ENCODE measurements around the gene HHIP. TPM values are rescaled to one million over a fixed set of nuclear protein-coding genes. Genes with fewer than 3 reads are reported as not detected.

The HHIP gene
- total RNA-seq, 1 donor from 2014 or later = 247 TPM

GRCh38 chr4:144715230-144715629 lies 69.3 kb downstream of the HHIP start:
- DNase-seq = no peak
- no peak overlapping the region for H3K4me3 ChIP-seq
- no peaks in the 10 kb centered on the region for H3K27me3 ChIP-seq
- H3K36me3 ChIP-seq = no peaks in the 10 kb centered on the region
- no peak for ATAC-seq
- TF ChIP-seq, protein P1, sequence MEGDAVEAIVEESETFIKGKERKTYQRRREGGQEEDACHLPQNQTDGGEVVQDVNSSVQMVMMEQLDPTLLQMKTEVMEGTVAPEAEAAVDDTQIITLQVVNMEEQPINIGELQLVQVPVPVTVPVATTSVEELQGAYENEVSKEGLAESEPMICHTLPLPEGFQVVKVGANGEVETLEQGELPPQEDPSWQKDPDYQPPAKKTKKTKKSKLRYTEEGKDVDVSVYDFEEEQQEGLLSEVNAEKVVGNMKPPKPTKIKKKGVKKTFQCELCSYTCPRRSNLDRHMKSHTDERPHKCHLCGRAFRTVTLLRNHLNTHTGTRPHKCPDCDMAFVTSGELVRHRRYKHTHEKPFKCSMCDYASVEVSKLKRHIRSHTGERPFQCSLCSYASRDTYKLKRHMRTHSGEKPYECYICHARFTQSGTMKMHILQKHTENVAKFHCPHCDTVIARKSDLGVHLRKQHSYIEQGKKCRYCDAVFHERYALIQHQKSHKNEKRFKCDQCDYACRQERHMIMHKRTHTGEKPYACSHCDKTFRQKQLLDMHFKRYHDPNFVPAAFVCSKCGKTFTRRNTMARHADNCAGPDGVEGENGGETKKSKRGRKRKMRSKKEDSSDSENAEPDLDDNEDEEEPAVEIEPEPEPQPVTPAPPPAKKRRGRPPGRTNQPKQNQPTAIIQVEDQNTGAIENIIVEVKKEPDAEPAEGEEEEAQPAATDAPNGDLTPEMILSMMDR (IDR thresholded peaks at IDR 0.05) = no peak
- no peaks in the 10 kb centered on the region for H3K9me3 ChIP-seq
- H3K27ac ChIP-seq = no peak overlapping the region
- intact Hi-C loops (cut with DNase I) = no loop called here
- no peaks in the 10 kb centered on the region for H3K4me1 ChIP-seq

DNA sequence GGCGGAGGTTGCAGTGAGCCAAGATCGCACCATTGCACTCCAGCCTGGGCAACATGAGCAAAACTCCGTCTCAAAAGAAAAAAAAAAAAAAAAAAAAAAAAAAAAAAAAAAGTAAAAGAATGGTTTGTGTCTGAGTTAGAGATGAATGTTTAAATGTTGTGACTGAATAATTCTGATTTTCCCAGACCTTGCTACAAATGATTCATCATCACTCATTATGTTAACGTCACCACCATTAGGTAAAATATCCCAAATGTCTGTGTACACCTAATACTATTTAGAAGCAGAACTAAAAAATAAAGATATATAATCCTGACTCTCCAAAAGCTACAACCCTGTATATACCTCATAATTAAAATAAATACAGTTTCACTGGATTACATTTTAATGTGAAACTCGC lies 70.8 kb downstream of the HHIP start:
- Histone ChIP-seq H3K9me3 (no peaks in the 10 kb centered on the region), H3K27me3 (no peaks in the 10 kb centered on the region), H3K4me3 (no peak overlapping the region), H3K36me3 (no peaks in the 10 kb centered on the region), H3K27ac (no peak overlapping the region), H3K4me1 (no peaks in the 10 kb centered on the region)
- TF ChIP-seq, protein P1 (IDR thresholded peaks at IDR 0.05) = no peak
- DNase-seq (no peak), ATAC-seq (no peak)
- intact Hi-C loops (cut with DNase I) = no loop called here

GRCh38 chr4:144718958-144719512 lies 73.1 kb downstream of the HHIP start:
- TF ChIP-seq, protein P1 (IDR thresholded peaks at IDR 0.05) = no peak
- DNase-seq = no peak
- Histone ChIP-seq H3K27ac (no peak overlapping the region), H3K4me3 (no peak overlapping the region), H3K27me3 (no peaks in the 10 kb centered on the region), H3K36me3 (peaks cover 3% of the 10 kb centered on the region), H3K4me1 (no peaks in the 10 kb centered on the region), H3K9me3 (no peaks in the 10 kb centered on the region)
- intact Hi-C loops (cut with DNase I) = no loop called here
- no peak for ATAC-seq

DNA sequence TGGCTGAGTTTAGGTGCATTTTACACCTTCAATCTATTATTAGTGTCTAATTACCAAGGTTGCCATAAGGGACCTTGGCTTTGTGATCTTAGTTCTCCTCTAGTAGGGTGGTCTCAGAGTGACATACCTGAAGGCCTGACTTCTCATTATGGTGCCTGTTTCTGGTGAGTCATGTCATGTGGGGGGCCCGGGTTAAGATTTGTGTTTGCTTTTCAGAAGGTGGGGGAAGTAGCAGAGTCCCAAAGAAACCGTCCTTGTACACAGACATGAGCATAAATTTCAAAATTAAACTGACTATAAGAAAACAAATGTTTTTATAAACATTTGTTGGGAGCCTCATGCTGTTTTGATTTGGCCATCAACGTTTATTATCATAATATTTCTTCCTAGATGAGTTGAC lies 74.5 kb downstream of the HHIP start:
- Histone ChIP-seq H3K4me1 (no peaks in the 10 kb centered on the region), H3K36me3 (peaks cover 6% of the 10 kb centered on the region), H3K4me3 (no peak overlapping the region), H3K27ac (no peak overlapping the region), H3K9me3 (no peaks in the 10 kb centered on the region), H3K27me3 (no peaks in the 10 kb centered on the region)
- TF ChIP-seq, protein P1 (IDR thresholded peaks at IDR 0.05) = no peak
- intact Hi-C loops (cut with DNase I) = no loop called here
- ATAC-seq = no peak
- no peak for DNase-seq

DNA sequence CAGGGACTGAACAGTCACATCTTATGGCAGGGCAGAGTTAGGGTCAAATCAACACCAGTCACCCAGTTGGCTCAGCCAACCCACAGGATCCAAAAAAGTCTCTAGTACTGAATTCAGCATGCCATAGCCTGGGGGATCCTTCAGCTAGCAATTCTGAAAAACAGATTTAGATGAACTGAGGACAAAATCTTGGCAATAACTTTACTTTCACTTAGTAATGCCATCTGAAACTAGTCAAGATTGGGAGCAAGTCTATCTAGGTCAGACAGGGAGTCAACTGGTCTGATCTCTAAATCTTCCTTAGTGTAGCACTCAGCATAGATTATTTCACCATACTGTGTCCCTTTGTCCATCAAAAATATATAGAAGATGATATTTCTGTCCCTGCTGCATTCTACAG lies 76.0 kb downstream of the HHIP start:
- Histone ChIP-seq H3K9me3 (no peaks in the 10 kb centered on the region), H3K4me1 (no peaks in the 10 kb centered on the region), H3K27me3 (no peaks in the 10 kb centered on the region), H3K36me3 (peaks cover 6% of the 10 kb centered on the region), H3K27ac (no peak overlapping the region), H3K4me3 (no peak overlapping the region)
- TF ChIP-seq, protein P1 (IDR thresholded peaks at IDR 0.05) = no peak
- DNase-seq = no peak
- no peak for ATAC-seq
- intact Hi-C loops (cut with DNase I) = no loop called here

DNA sequence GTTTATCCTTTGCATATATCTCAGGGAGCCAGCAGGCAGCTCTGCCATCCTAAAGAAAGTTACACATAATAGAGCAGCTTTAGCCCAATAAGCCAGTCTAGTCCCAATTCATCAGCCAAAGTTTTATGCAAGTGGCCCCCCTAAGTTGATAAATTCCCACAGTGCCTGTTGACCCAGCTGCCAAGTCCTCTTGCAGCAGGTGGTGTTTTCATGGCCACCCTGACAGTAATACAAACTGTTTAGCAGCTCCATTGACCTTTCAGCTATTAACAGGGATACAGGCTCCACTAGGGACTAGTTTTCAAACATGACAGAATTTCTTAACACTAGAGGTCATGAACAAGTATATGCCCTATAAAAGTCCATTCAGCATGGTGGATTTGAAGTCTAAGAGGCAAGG lies 77.5 kb downstream of the HHIP start:
- H3K27me3 ChIP-seq = no peaks in the 10 kb centered on the region
- H3K4me1 ChIP-seq = no peaks in the 10 kb centered on the region
- ATAC-seq (no peak), DNase-seq (no peak)
- TF ChIP-seq, protein P1 (IDR thresholded peaks at IDR 0.05) = no peak
- intact Hi-C loops (cut with DNase I) = no loop called here
- no peak overlapping the region for H3K4me3 ChIP-seq
- no peaks in the 10 kb centered on the region for H3K9me3 ChIP-seq
- H3K36me3 ChIP-seq = peaks cover 6% of the 10 kb centered on the region
- H3K27ac ChIP-seq = no peak overlapping the region

All from upper lobe of right lung (tissue), 1 donor.